ENCODE measurements around the gene ARFGAP2. TPM values are rescaled to one million over a fixed set of nuclear protein-coding genes. Genes with fewer than 3 reads are reported as not detected.
"Not testable (repeated sequence)": the region's sequence is repeated elsewhere in the genome, so short reads cannot be mapped to it uniquely, and the experiment has no call there.

The ARFGAP2 gene
- total RNA-seq, 8 experiments from 2014 or later = 51.8 to 114 (median 66.5) TPM

GRCh38 chr11:47206577-47206976 is 29.9 kb upstream of the ARFGAP2 start:
- ATAC-seq (replicated peaks in 6 of 8); in situ Hi-C loops (cut with MboI; ENCODE audit: low pct_unique_long_range_greater_than_20kb in 2 of 9, low sequenced_read_pairs in 9 of 9, unreplicated experiment in 9 of 9); H3K4me1 ChIP-seq (replicated peaks in 1 of 2); H3K4me3 ChIP-seq; H3K27ac ChIP-seq: not testable (repeated sequence)
- WGBS, 10 experiments = 61 to 100% (median 89%) methylated on average over 1 to 5 of the region's 5 CpGs; no CpG with 5 or more reads in 1 of the 10 experiments

GRCh38 chr11:47204637-47204989 is 27.9 kb upstream of the ARFGAP2 start:
- H3K27ac ChIP-seq = no peak overlapping the region
- WGBS, 10 experiments = 0 to 67% (median 33%) methylated on average over 1 to 2 of the region's 2 CpGs; no CpG with 5 or more reads in 3 of the 10 experiments
- ATAC-seq (replicated peaks in 6 of 8) = peak in 7 of 8 experiments; percentile 51 to 100 (median 82)
- H3K4me3 ChIP-seq = no peak overlapping the region
- peaks cover 5% of the 10 kb centered on the region in 2 donors for H3K4me1 ChIP-seq (replicated peaks in 1 of 2)
- in situ Hi-C loops (cut with MboI; ENCODE audit: low pct_unique_long_range_greater_than_20kb in 2 of 9, low sequenced_read_pairs in 9 of 9, unreplicated experiment in 9 of 9) = no loop called here

GRCh38 chr11:47202576-47202975 is 25.9 kb upstream of the ARFGAP2 start:
- ATAC-seq (replicated peaks in 6 of 8) = no peak
- in situ Hi-C loops (cut with MboI; ENCODE audit: low pct_unique_long_range_greater_than_20kb in 2 of 9, low sequenced_read_pairs in 9 of 9, unreplicated experiment in 9 of 9) = no loop called here
- WGBS, 10 experiments = 56 to 100% (median 84%) methylated on average over 1 to 5 of the region's 5 CpGs
- Histone ChIP-seq H3K27ac (no peak overlapping the region), H3K4me1 (replicated peaks in 1 of 2) (peaks cover 5% of the 10 kb centered on the region in 2 donors), H3K4me3 (no peak overlapping the region)

- H3K4me1 ChIP-seq (replicated peaks in 1 of 2) = peaks cover 5% of the 10 kb centered on the region in 2 donors
- in situ Hi-C loops (cut with MboI; ENCODE audit: low pct_unique_long_range_greater_than_20kb in 2 of 9, low sequenced_read_pairs in 9 of 9, unreplicated experiment in 9 of 9) = no loop called here
- 21 to 100% (median 83%) methylated on average over 2 to 4 of the region's 4 CpGs; no CpG with 5 or more reads in 2 of the 10 experiments for WGBS, 10 experiments
- no peak for ATAC-seq (replicated peaks in 6 of 8)
- H3K4me3 ChIP-seq = no peak overlapping the region
- no peak overlapping the region for H3K27ac ChIP-seq
Observed at GRCh38 chr11:47201015-47201414, 24.3 kb upstream of the ARFGAP2 start.

- H3K4me1 ChIP-seq (replicated peaks in 1 of 2); H3K4me3 ChIP-seq; in situ Hi-C loops (cut with MboI; ENCODE audit: low pct_unique_long_range_greater_than_20kb in 2 of 9, low sequenced_read_pairs in 9 of 9, unreplicated experiment in 9 of 9); H3K27ac ChIP-seq; ATAC-seq (replicated peaks in 6 of 8): not testable (repeated sequence)
- 60 to 100% (median 93%) methylated on average over 1 to 6 of the region's 9 CpGs; no CpG with 5 or more reads in 3 of the 10 experiments for WGBS, 10 experiments
Observed at GRCh38 chr11:47198161-47198560, 21.5 kb upstream of the ARFGAP2 start.

GRCh38 chr11:47192111-47192510 is 15.4 kb upstream of the ARFGAP2 start:
- H3K4me1 ChIP-seq (replicated peaks in 1 of 2) = peaks cover 2 to 17% of the 10 kb centered on the region in 2 donors
- ATAC-seq (replicated peaks in 6 of 8) = peak in 3 of 8 experiments; percentile 10 to 24 (median 11)
- no peak overlapping the region for H3K4me3 ChIP-seq
- in situ Hi-C loops (cut with MboI; ENCODE audit: low pct_unique_long_range_greater_than_20kb in 2 of 9, low sequenced_read_pairs in 9 of 9, unreplicated experiment in 9 of 9) = no loop called here
- WGBS, 10 experiments = 21 to 100% (median 70%) methylated on average over 1 to 3 of the region's 4 CpGs
- no peak overlapping the region for H3K27ac ChIP-seq

- in situ Hi-C loops (cut with MboI; ENCODE audit: low pct_unique_long_range_greater_than_20kb in 2 of 9, low sequenced_read_pairs in 9 of 9, unreplicated experiment in 9 of 9); ATAC-seq (replicated peaks in 6 of 8); H3K27ac ChIP-seq; H3K4me3 ChIP-seq: not testable (repeated sequence)
- WGBS, 10 experiments = 0 to 100% (median 74%) methylated on average over 2 to 9 of the region's 10 CpGs; no CpG with 5 or more reads in 3 of the 10 experiments
- peaks cover 2 to 17% of the 10 kb centered on the region in 2 donors for H3K4me1 ChIP-seq (replicated peaks in 1 of 2)
Observed at GRCh38 chr11:47191137-47191536, 14.5 kb upstream of the ARFGAP2 start.

- Histone ChIP-seq H3K27ac (no peak overlapping the region), H3K4me1 (replicated peaks in 1 of 2) (peaks cover 11 to 33% of the 10 kb centered on the region in 2 donors), H3K4me3 (no peak overlapping the region)
- in situ Hi-C loops (cut with MboI; ENCODE audit: low pct_unique_long_range_greater_than_20kb in 2 of 9, low sequenced_read_pairs in 9 of 9, unreplicated experiment in 9 of 9) = no loop called here
- WGBS, 10 experiments = 17 to 100% (median 87%) methylated on average over 1 to 9 of the region's 11 CpGs; no CpG with 5 or more reads in 1 of the 10 experiments
- ATAC-seq (replicated peaks in 6 of 8) = peak in 3 of 8 experiments; percentile 0 to 22 (median 12)
Observed at GRCh38 chr11:47189100-47189834, 12.6 kb upstream of the ARFGAP2 start.

GRCh38 chr11:47188259-47188658 is 11.6 kb upstream of the ARFGAP2 start:
- no peak for ATAC-seq (replicated peaks in 6 of 8)
- in situ Hi-C loops (cut with MboI; ENCODE audit: low pct_unique_long_range_greater_than_20kb in 2 of 9, low sequenced_read_pairs in 9 of 9, unreplicated experiment in 9 of 9) = no loop called here
- Histone ChIP-seq H3K4me1 (replicated peaks in 1 of 2) (peaks cover 11 to 30% of the 10 kb centered on the region in 2 donors), H3K4me3 (no peak overlapping the region), H3K27ac (no peak overlapping the region)
- WGBS, 10 experiments = no CpG with 5 or more reads among the region's 1 CpG

GRCh38 chr11:47187723-47188122 is 11.0 kb upstream of the ARFGAP2 start:
- ATAC-seq (replicated peaks in 6 of 8) = no peak
- WGBS, 10 experiments = 10 to 74% (median 37%) methylated on average over 1 to 4 of the region's 5 CpGs; no CpG with 5 or more reads in 2 of the 10 experiments
- in situ Hi-C loops (cut with MboI; ENCODE audit: low pct_unique_long_range_greater_than_20kb in 2 of 9, low sequenced_read_pairs in 9 of 9, unreplicated experiment in 9 of 9) = no loop called here
- peaks cover 11 to 30% of the 10 kb centered on the region in 2 donors for H3K4me1 ChIP-seq (replicated peaks in 1 of 2)
- H3K27ac ChIP-seq = no peak overlapping the region
- H3K4me3 ChIP-seq = peak overlapping the region in 1 of 5 donors; percentile 34

GRCh38 chr11:47186700-47187695 is 10.3 kb upstream of the ARFGAP2 start:
- Histone ChIP-seq H3K4me1 (replicated peaks in 1 of 2) (peaks cover 11 to 30% of the 10 kb centered on the region in 2 donors), H3K27ac (no peak overlapping the region), H3K4me3 (peak overlapping the region; percentile 28 to 38 (median 34))
- peak; percentile 13 to 52 (median 38) for ATAC-seq (replicated peaks in 6 of 8)
- 0 to 19% (median 6%) methylated on average over 1 to 27 of the region's 63 CpGs; no CpG with 5 or more reads in 2 of the 10 experiments for WGBS, 10 experiments
- in situ Hi-C loops (cut with MboI; ENCODE audit: low pct_unique_long_range_greater_than_20kb in 2 of 9, low sequenced_read_pairs in 9 of 9, unreplicated experiment in 9 of 9) = no loop called here

- Histone ChIP-seq H3K4me1 (replicated peaks in 1 of 2) (peaks cover 11 to 30% of the 10 kb centered on the region in 2 donors), H3K4me3 (peak within 1 kb of the TSS; percentile 28 to 38 (median 34)), H3K27ac (no peak within 1 kb of the TSS)
- peak; percentile 13 to 74 (median 62) for ATAC-seq (replicated peaks in 6 of 8)
- no CpG with 5 or more reads among the region's 80 CpGs for WGBS, 10 experiments
- in situ Hi-C loops (cut with MboI; ENCODE audit: low pct_unique_long_range_greater_than_20kb in 2 of 9, low sequenced_read_pairs in 9 of 9, unreplicated experiment in 9 of 9) = no loop called here
Observed at GRCh38 chr11:47186076-47186699, 9.5 kb upstream of the ARFGAP2 start, which contains the start of gene PACSIN3. Gene PACSIN3, minus strand, starts transcription at chr11:47186434. Its CDS starts 3,707 bp downstream, at chr11:47182727.

Data from motor neuron (in vitro differentiated cells).